CD4-positive, CD25-positive, alpha-beta regulatory T cell (primary cell): ENCODE data around the gene RBM33. TPM values are rescaled to one million over a fixed set of nuclear protein-coding genes. Genes with fewer than 3 reads are reported as not detected.

Experiments
- ATAC-seq, 2 donors: fragments of 150-1000 bp; cut with Tn5 transposase; one replicate each; pipeline ENCODE4 v1.10.0; 2021; ENCODE audit warnings: low read depth in 2 of 2, moderate number of reproducible peaks in 2 of 2, moderate library complexity in 1 of 2
- DNase-seq, 3 donors: peaks; one replicate each; pipeline versions ENCODE4 v3.0.0 to v3.0.0-alpha.2; 2012 to 2022; ENCODE audit warnings: mixed read lengths in 1 of 3
- H3K27ac ChIP-seq: one replicate; pipeline ENCODE4 v1.7.0; 2013; ENCODE audit warnings: mild to moderate bottlenecking, low read length; ENCODE audit not compliant: insufficient read depth, poor library complexity, severe bottlenecking
- H3K27me3 ChIP-seq: one replicate; pipeline ENCODE4 v1.7.0; 2013; ENCODE audit warnings: low read length; ENCODE audit not compliant: control insufficient read depth, insufficient read depth
- H3K36me3 ChIP-seq: one replicate; pipeline ENCODE4 v1.7.0; 2013; ENCODE audit warnings: mild to moderate bottlenecking, low read length, moderate library complexity; ENCODE audit not compliant: control insufficient read depth, insufficient read depth
- H3K4me1 ChIP-seq: 2 replicates; pipeline ENCODE4 v1.7.0; 2013; ENCODE audit warnings: mild to moderate bottlenecking, low read length; ENCODE audit not compliant: insufficient read depth, control insufficient read depth, poor library complexity, severe bottlenecking
- H3K4me3 ChIP-seq: one replicate; pipeline ENCODE4 v1.7.0; 2013; ENCODE audit warnings: low read depth, mild to moderate bottlenecking, low read length, moderate library complexity
- H3K9me3 ChIP-seq, 2 experiments: 1 replicate in 1 of 2; 2 replicates in 1 of 2; pipeline ENCODE4 v1.7.0; 2013; ENCODE audit warnings: low read length in 2 of 2, mild to moderate bottlenecking in 1 of 2, moderate library complexity in 1 of 2; ENCODE audit not compliant: control insufficient read depth in 2 of 2
- H3K27ac Mint-ChIP-seq, 3 donors: one replicate each; pipeline ENCODE4 v1.8.0; 2020 to 2022; ENCODE audit warnings: mild to moderate bottlenecking in 3 of 3, mixed read lengths in 3 of 3, moderate library complexity in 2 of 3
- H3K27me3 Mint-ChIP-seq: one replicate; pipeline ENCODE4 v1.8.0; 2022; ENCODE audit warnings: mild to moderate bottlenecking, mixed read lengths
- H3K36me3 Mint-ChIP-seq: one replicate; pipeline ENCODE4 v1.8.0; 2020; ENCODE audit warnings: mixed read lengths
- H3K4me1 Mint-ChIP-seq, 4 donors: one replicate each; pipeline ENCODE4 v1.8.0; 2020 to 2022; ENCODE audit warnings: mixed read lengths in 4 of 4, mild to moderate bottlenecking in 1 of 4
- H3K4me3 Mint-ChIP-seq, 4 donors: one replicate each; pipeline ENCODE4 v1.8.0; 2020 to 2022; ENCODE audit warnings: mild to moderate bottlenecking in 4 of 4, mixed read lengths in 4 of 4, moderate library complexity in 3 of 4
- H3K9me3 Mint-ChIP-seq, 7 donors: one replicate each; pipeline ENCODE4 v1.8.0; 2020 to 2022; ENCODE audit warnings: mixed read lengths in 7 of 7, mild to moderate bottlenecking in 3 of 7, moderate library complexity in 2 of 7
- polyA plus RNA-seq, 4 donors: library from polyadenylated mRNA; unstranded; fragments of 300-500 nt; fragmentation: Illumina TruSeq; gene quantifications; one replicate each; pipeline ENCODE4 v1.2.3, GENCODE V29; 2021
- total RNA-seq: library from RNA; stranded (reverse); gene quantifications from one replicate; pipeline ENCODE4 v1.2.3, GENCODE V29; 2022

RBM33 gene
- total and polyA plus RNA-seq, 5 donors from 2014 or later, result 33.5 to 196 (median 36.8) TPM

DNA sequence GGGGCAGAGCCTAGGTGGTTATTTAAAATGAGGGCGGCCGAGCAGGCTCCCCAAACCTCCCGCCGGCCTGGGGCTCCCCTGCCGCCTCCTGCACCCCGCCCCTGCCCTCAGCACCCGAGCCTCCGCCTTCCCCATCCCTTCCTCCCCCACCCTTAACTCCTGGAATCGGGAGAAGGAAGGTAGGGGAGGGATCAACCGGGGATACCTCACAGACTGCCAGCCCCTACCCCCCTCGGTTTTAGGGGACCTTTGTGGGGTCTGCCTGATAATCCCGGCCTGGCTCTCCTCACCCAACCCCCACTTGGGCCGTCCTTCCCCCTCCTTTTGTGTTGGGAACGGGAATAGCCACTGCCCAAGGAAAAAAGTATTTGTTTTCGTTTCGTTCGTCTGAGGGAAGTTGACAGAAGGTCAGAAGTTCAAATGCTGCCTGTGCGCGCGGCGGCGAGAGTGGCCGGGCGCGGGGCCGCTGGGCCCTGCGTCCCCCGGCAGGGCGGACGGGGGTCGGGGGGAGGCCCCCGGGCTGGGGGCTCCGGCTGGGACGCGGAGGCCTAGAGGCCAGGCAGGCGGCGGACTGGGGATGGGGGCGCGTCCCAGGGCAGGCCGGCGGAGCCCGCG is 165.0 kb downstream of the RBM33 start:
- Mint-ChIP-seq H3K4me3 (peak overlapping the region in 1 of 4 donors; percentile 60), H3K27ac (no peak overlapping the region)

DNA sequence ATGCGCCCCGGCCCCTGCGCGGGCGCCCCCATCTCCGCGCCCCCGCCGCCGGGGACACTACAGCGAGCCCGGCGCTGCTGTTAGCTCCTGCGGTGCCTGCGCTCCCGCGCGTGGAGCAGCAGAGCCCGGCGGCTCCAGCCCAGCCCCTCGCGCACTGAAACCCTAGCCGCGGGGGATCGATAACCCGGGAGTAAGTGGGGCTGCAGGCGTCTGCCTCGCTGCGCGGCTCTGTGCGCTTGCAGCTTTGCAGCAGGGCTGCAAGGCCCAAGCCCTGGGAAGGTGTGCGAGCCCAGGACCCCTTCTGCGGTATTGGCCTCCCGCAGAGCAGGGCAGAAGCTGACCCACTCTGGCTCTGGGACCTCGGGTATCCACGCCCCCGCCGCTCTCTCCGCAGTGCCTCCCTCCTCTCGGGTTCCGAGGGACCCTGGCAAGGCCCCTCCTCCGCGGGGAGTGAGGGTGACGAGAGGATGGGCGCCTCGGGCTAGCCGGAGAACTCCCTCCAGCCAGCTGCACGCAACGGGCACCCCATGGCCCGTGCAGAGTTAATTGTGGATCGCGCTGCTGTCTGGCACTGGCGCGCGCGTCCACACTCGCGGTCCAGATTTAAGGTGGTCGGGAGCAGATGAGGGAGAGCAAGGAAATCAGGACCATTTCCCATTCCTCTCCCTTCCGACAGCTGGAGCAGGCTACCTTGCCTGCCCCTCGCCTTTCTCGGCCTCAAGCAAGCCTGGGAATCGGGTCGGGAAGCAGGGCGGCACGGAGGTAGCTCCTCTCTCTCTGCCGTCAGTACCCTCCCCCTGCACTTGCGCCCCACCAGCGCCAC is 165.7 kb downstream of the RBM33 start:
- H3K27me3 Mint-ChIP-seq, result peaks cover 70% of the 10 kb centered on the region
- no peak for DNase-seq
- peaks cover 12% of the 10 kb centered on the region for H3K4me1 ChIP-seq

More for the DNA sequence above, 165.0 kb downstream of the RBM33 start:
- peaks cover 0 to 4% (median 0%) of the 10 kb centered on the region in 7 donors for H3K9me3 Mint-ChIP-seq
- H3K36me3 Mint-ChIP-seq, result no peaks in the 10 kb centered on the region
- no peaks in the 10 kb centered on the region for H3K36me3 ChIP-seq
- H3K4me1 Mint-ChIP-seq, result peaks cover 0 to 29% (median 8%) of the 10 kb centered on the region in 4 donors
- H3K9me3 ChIP-seq, result no peaks in the 10 kb centered on the region
- H3K27me3 Mint-ChIP-seq, result peaks cover 71% of the 10 kb centered on the region
- H3K4me3 ChIP-seq, result no peak overlapping the region
- no peak overlapping the region for H3K27ac ChIP-seq
- H3K4me1 ChIP-seq, result peaks cover 19% of the 10 kb centered on the region
- no peaks in the 10 kb centered on the region for H3K27me3 ChIP-seq
- DNase-seq (no peak), ATAC-seq (no peak)

DNA sequence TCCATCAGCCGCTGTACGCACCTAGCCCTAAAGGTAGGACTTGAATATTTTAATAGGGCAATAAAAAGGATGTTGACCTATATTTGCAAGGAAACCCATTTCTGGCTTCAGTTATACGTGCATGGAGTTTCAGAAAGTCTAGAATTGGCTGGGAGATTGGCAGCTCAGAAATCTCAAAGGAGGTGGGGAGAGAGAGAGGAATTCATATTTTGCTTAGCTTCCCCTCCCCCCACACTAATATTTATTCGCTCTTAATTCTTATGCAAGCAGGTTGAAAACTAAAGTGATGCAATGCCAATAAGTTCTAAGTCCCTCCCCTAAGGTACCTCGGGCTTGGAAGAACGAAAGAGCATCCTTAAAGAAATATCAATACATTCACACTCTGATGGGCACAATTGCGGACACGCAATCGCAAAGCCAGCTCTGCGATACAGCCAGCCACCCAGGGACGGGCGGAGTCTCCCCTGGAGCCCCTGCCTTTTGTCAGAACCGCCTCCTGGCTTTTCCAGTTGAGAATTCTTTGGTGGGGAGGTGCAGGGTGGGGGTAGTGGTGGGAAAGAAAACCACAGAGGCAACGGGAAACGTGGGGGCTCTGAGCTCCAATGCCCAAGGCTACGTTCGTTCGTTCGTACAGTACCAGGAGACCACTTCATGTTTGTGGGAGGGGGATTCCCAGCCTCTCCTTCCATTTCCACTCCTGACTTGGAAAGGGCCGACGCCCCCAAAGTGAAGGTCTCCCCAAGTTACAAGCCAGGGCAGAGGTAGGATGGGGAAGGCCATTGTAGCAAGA is 166.5 kb downstream of the RBM33 start:
- no peaks in the 10 kb centered on the region for H3K36me3 ChIP-seq
- H3K9me3 ChIP-seq, result no peaks in the 10 kb centered on the region
- ATAC-seq, result no peak
- DNase-seq, result no peak
- Mint-ChIP-seq H3K9me3 (peaks cover 0 to 4% (median 0%) of the 10 kb centered on the region in 7 donors), H3K36me3 (no peaks in the 10 kb centered on the region), H3K27ac (no peak overlapping the region), H3K4me3 (no peak overlapping the region), H3K27me3 (peaks cover 77% of the 10 kb centered on the region), H3K4me1 (peaks cover 0 to 31% (median 12%) of the 10 kb centered on the region in 4 donors)
- no peak overlapping the region for H3K4me3 ChIP-seq
- H3K4me1 ChIP-seq, result peaks cover 4% of the 10 kb centered on the region
- no peak overlapping the region for H3K27ac ChIP-seq
- no peaks in the 10 kb centered on the region for H3K27me3 ChIP-seq

More for the DNA sequence above, 165.7 kb downstream of the RBM33 start:
- ATAC-seq, result no peak
- Mint-ChIP-seq H3K4me1 (peaks cover 0 to 29% (median 8%) of the 10 kb centered on the region in 4 donors), H3K27ac (no peak overlapping the region), H3K36me3 (no peaks in the 10 kb centered on the region), H3K4me3 (no peak overlapping the region), H3K9me3 (peaks cover 0 to 4% (median 0%) of the 10 kb centered on the region in 7 donors)
- Histone ChIP-seq H3K4me3 (no peak overlapping the region), H3K27me3 (no peaks in the 10 kb centered on the region), H3K36me3 (no peaks in the 10 kb centered on the region), H3K27ac (no peak overlapping the region), H3K9me3 (no peaks in the 10 kb centered on the region)

DNA sequence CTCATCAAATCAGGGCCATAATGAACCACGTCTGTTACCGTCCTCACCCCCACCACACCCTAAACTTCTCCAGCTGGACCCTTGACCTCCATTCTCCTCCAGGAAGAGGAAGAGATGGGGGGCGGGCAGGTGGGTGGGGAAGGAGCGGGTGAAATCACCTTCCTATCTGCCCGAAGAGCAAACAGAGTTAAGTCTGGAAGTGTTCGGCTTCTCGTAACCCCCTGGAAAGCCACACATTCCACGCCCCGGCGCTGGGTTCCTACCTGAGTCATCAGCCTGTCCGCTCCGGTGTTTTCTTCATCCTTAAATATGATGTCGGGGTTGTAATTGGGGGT is 167.1 kb downstream of the RBM33 start:
- no peak overlapping the region for H3K4me3 ChIP-seq
- H3K4me1 ChIP-seq, result no peaks in the 10 kb centered on the region
- Mint-ChIP-seq H3K27me3 (peaks cover 73% of the 10 kb centered on the region), H3K27ac (no peak overlapping the region), H3K4me3 (peak overlapping the region in 1 of 4 donors; percentile 78), H3K9me3 (peaks cover 0 to 4% (median 0%) of the 10 kb centered on the region in 7 donors), H3K4me1 (peaks cover 0 to 28% (median 12%) of the 10 kb centered on the region in 4 donors), H3K36me3 (no peaks in the 10 kb centered on the region)
- H3K36me3 ChIP-seq, result no peaks in the 10 kb centered on the region
- no peaks in the 10 kb centered on the region for H3K9me3 ChIP-seq
- H3K27ac ChIP-seq, result no peak overlapping the region
- H3K27me3 ChIP-seq, result no peaks in the 10 kb centered on the region
- ATAC-seq (no peak), DNase-seq (no peak)

- H3K36me3 Mint-ChIP-seq, result no peaks in the 10 kb centered on the region
- Histone ChIP-seq H3K27me3 (no peaks in the 10 kb centered on the region), H3K4me1 (no peaks in the 10 kb centered on the region), H3K9me3 (no peaks in the 10 kb centered on the region), H3K36me3 (no peaks in the 10 kb centered on the region), H3K4me3 (no peak within 1 kb of the TSS), H3K27ac (no peak within 1 kb of the TSS)
- DNase-seq, result no peak
- H3K27me3 Mint-ChIP-seq, result peaks cover 70% of the 10 kb centered on the region
- no peak for ATAC-seq
- H3K9me3 Mint-ChIP-seq, result peaks cover 0 to 4% (median 0%) of the 10 kb centered on the region in 7 donors
- peaks cover 0 to 28% (median 12%) of the 10 kb centered on the region in 4 donors for H3K4me1 Mint-ChIP-seq
- H3K4me3 Mint-ChIP-seq, result peak within 1 kb of the TSS in 3 of 4 donors; percentile 66 to 83 (median 78)
- peak within 1 kb of the TSS in 1 of 3 donors; percentile 64 for H3K27ac Mint-ChIP-seq
Measured at GRCh38 chr7:155811895-155812761, 167.7 kb downstream of the RBM33 start, which contains the start of gene SHH. SHH (minus strand) TSS chr7:155812463; CDS start chr7:155812122, 341 bp downstream.

DNA sequence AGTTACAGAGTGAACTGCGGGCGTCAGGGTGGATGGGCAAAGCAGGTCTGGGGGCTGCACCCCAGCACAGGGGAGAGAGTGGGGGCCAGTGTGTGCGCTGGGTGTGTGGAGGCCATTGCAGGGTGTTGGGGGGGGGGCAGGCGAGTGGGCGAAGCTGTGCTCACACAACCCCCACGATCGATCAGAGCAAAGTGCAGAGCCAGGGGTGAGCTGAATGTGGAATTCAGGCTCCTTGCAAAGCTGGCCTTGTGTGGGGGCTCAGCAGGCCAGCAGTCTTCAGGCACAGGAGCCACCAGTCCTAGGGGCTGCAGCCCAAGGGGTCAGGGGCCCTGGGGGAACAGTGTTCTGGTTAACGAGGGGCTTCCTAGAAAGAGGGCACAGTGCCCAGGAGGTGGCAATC is 168.7 kb downstream of the RBM33 start:
- no peaks in the 10 kb centered on the region for H3K36me3 Mint-ChIP-seq
- no peak overlapping the region for H3K4me3 Mint-ChIP-seq
- Histone ChIP-seq H3K4me3 (no peak overlapping the region), H3K9me3 (no peaks in the 10 kb centered on the region), H3K4me1 (no peaks in the 10 kb centered on the region), H3K36me3 (no peaks in the 10 kb centered on the region), H3K27ac (no peak overlapping the region), H3K27me3 (no peaks in the 10 kb centered on the region)
- H3K9me3 Mint-ChIP-seq, result peaks cover 0 to 3% (median 0%) of the 10 kb centered on the region in 7 donors
- peaks cover 0 to 22% (median 12%) of the 10 kb centered on the region in 4 donors for H3K4me1 Mint-ChIP-seq
- DNase-seq, result no peak
- no peak for ATAC-seq
- H3K27ac Mint-ChIP-seq, result no peak overlapping the region
- H3K27me3 Mint-ChIP-seq, result peaks cover 61% of the 10 kb centered on the region
